HUDEP-2 (cell line): ENCODE measurements around the gene CD82.

Experiments used
- DNase-seq, 76 experiments: peaks; one replicate each; lab custom pipeline; 2025; ENCODE audit not compliant: unreplicated experiment in 76 of 76; lab: John Stamatoyannopoulos, UW

Gene CD82

GRCh38 chr11:44596525-44597276 lies 31.2 kb downstream of the CD82 start:
- no peak for DNase-seq

DNA sequence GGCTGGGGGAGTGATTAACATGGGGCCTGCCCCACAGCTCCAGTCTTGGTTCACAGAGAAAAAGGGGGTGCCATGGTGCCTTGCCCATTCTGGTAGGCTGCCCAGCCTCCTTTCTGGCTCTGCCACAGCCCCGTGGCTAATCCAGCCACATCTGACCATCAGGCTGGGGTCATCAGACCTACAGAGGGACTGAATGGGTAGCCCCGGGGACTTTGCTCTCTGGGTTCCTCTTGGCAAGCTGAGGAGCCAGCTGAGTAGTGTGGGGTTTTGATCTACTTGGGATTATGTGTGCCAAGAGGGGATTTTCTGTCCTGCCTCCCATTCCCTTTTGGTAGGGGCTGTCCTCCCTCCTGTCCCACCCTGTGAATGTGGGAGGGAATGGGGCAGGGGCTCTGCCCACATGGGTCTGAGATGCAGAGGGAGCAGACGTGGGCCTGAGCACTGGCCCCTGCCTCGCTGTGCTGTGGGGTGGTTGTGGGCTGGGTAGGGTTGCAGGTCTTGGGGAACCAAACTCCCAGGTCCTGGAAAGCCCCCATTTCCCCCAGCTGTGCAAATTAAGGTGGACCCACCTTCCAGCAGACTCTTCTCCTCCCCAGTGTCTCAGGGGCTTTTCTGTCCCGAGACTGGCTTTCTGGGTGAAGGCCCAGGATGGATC lies 32.0 kb downstream of the CD82 start:
- no peak for DNase-seq

DNA sequence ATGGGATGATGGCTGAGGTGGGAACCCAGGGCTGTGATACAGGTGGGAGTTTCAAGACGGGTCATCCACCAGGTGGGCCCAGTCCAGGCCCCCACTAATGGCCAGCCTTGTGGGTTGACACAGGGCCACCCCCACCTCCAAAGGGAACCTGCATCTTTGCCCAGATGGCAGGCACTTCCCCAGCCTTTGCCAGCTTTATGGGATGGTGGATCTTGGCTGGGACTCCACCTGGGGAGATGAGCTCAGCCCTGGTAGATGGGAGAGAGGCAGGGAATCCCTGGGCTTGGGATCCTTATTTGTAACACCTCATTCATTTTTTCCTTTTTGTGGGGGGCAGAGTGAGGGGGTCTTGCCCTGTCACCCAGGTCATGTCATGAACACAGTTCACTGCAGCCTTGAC lies 33.4 kb downstream of the CD82 start:
- DNase-seq: no peak

GRCh38 chr11:44600261-44600660 lies 34.8 kb downstream of the CD82 start:
- DNase-seq: no peak

DNA sequence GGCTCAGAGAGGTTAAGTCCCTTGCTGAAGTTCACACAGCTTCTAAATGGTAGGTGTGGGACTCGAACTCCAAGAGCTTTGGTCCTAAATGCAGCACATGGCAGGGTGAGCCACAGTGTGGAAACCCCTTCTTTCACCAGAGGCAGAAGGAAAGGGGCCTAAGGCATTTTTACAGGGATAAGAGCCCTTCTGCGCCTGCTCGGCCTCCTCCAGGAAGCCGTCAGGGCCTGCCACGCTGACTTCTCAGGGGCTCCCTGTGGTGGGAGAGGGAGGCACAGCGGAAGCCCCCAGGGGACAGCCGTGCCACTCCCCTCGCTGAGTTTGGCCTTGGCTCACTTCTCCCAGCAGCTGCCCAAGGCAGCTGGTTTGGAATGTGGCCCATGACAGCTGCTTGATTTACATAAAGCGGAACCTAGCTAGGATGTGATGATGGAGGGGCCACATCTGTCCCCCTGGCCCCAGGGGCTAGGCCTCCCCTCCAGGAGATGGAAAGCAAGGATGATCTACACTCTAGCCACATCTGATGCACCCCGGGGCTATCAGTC lies 35.4 kb downstream of the CD82 start:
- DNase-seq: no peak

DNA sequence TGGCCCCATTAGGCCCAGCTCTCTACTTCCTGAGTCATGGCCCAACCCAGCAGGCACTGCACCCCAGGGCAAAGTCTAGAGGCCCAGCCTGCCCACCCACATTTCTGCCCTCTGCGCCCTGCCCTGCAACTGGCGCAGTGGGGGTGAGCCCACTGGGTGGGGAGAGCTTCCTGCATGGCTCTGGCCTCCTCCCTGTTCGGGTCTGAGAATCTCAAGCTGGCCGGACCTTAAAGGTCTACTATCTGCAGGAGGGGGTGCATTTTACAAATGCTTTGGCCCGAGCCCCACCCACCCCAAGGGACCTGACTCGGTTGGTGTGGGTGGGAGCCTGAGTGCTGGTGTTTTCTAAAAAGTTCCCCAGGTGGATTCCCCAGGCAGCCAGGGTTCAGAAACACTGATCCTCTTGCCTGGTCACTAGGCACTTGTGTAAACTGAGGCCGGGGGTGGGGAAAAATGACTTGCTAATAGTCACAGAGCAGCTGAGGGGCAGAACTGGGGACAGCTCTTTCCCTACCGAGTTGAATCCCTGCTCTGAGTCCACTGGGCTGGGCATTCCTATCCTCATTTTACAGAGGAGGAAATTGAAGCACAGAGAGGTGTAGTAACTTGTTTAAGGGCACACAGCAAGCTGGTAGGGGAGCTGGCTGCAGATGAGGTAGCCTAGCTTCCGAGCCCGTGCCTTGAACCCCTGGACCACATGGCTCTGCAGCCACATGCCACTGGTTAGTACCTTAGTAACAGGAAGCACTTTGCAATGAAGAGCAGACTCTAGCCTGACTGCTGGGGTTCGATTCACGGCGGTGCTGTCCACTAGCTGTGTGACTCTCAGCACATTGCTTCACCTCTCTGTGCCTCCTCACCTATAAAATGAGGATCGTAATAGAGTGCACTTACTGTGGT lies 36.3 kb downstream of the CD82 start:
- DNase-seq: no peak

DNA sequence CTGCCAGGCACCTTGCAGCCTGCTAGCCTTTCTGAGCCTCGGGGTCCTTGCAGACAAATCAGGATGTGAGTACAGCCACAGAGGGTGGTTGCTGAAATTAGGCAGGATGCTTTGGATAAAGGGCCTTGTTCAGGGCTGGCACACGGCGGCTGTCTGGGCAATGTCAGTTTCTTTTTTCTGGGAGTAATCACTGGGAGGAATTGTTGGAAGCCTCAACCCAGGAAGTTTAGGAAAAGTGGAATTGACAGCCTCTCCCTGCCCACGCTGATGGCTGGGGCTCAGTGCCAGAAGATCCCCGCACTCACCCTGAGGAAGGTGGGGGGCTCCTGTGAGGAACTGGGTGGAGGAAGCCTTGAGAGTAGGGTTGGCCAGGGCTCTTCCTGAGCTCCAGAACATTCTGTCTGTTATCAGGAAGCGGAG lies 37.4 kb downstream of the CD82 start:
- no peak for DNase-seq

GRCh38 chr11:44604171-44604581 lies 38.7 kb downstream of the CD82 start:
- no peak for DNase-seq

- DNase-seq: no peak
These were observed 39.7 kb downstream of the CD82 start for GRCh38 chr11:44605068-44605708.

GRCh38 chr11:44605965-44606364 lies 40.5 kb downstream of the CD82 start:
- DNase-seq: no peak

DNA sequence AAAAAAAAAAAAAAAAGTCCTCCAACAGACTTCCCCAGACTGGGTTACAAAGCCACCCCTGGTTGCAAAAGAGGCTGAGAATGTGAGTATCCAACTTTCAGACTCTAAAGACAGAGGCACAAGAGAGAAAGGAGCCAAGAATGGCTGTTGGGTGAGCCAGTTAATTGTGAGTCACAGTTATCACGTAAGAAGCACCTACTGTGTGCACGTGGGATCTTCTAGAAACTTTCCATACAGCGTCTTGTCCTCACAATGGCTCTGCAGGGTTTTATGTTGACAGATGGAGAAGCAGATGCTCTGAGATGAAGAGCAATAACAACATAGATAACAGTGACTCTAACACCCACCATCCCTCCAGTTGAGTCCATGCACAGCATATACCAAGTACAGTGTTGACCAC lies 41.0 kb downstream of the CD82 start:
- no peak for DNase-seq

- peak in 48 of 76 experiments; percentile 11 to 67 (median 32) for DNase-seq
These were observed 42.0 kb downstream of the CD82 start for GRCh38 chr11:44607319-44607962.

DNA sequence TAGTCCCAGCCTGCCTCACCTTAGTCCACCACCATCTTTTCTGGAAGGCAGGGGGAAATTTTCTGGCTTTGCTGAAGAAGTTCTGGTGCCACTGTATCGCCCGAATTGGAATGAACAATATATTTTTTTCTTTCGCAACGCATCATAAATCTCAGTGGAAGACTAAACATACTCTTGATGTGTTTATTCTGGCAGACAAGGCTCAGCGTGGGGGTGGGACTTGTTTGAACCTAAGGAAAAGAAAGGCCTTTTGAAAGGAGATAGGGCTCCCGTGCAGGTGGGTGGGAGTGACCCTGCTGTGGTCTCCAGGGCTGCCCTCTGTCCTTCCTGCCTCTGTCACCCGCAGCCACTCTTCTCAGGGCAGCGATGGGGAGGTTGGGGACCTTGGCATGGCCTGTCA lies 42.5 kb downstream of the CD82 start:
- DNase-seq: no peak

DNA sequence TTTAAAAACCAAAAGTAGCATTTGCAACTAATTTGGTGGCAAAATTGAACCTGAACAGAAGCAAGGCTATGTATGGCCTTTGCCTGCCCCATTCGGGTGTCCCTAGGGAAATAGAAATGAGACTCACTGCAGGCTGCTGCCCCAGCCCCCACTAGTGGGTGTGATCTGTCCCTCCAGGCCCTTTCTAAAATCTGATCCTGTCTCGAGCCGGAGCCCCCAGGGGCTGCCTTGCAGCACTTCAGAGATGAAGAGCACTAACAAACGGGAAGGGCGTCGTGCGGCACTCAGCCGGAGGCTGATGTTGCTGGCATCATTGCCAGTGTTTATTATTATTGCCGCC lies 43.2 kb downstream of the CD82 start:
- DNase-seq: no peak

GRCh38 chr11:44608991-44609782 lies 43.7 kb downstream of the CD82 start:
- no peak for DNase-seq

GRCh38 chr11:44609783-44610155 lies 44.3 kb downstream of the CD82 start:
- no peak for DNase-seq

DNA sequence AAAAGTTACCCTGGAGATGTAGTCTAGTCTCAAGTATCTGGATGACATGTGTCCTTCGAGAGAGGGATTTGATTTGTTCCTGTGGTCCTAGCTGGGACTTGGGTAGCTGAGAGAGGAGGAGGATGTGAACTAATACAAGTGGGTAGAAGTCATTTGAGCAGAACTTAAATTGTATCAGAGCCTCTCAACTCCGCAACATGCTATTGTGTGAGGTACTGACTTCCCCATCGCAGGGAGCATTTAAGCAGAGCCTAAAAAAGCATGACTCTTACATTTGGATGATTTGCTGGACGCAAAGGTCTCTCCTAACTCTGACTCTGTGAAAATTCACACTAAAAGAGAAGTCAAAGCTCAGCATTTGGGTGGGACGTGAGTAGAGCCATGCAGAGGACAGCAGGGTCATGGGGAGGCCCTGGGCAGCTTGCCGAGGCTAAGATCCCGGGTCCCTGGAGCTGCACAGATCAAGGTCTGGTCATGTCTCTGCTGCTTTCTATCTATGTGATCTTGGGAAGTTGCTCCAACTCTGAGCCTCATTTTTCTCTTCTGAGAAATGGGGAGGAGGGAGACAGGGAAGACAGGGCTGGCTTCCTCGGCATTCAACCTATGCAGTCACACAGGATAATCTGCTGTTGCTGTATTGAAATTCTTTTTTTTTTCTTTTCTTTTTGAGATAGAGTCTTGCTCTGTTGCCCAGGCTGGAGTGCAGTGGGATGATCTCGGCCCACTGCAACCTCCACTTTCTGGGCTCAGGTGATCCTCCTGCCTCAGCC lies 44.9 kb downstream of the CD82 start:
- no peak for DNase-seq

DNA sequence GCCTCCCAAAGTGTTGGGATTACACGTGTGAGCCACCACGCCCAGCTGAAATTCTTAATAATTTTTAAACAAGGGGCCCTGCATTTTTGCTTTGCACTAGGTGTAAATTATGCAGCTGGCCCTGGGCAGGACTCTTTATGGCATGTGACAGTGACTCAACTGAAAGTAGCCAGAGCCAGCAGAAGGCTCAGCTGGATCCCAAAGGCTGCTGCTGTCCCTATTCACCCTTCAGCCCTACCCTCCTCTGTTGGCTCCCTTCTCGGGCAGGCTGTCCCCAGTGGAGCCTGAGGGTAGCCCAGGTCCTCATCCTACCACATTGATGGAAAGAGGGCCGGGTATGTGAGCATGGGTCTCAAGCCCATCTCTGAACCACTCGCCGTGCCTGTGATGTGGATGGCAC lies 45.6 kb downstream of the CD82 start:
- no peak for DNase-seq
